ENCODE data around the gene RCBTB1. TPM values are rescaled to one million over a fixed set of nuclear protein-coding genes. Genes with fewer than 3 reads are reported as not detected.

The RCBTB1 gene
- total RNA-seq, 1 experiment from 2014 or later: 14.8 TPM

DNA sequence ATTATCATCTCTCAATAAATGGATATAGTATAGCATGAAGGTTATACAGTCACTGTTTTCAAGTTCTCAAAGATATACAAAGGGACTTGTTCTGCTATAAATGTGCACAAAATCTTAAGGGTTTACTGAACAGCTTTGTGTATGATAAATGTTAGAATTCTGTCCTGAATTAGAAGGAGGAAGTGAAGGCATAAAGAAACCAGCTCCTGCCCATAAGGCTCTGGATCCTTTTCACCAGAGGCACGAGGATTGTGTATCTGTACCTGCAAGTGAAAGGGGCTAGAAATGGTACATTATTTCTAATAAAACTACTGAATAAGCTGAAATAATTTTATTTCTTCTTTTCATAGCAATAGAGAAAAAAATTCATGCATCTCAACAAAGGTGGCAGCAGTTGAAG, 57.2 kb downstream of the RCBTB1 start:
- H3K9me3 ChIP-seq (ENCODE audit: control insufficient read depth, insufficient read depth, low read depth, low read length): no peaks in the 10 kb centered on the region
- POLR2A ChIA-PET: no interaction called here
- intact Hi-C loops (cut with micrococcal nuclease; ENCODE audit: unreplicated experiment): no loop called here
- no TSS peak for BruUV-seq (replicated peaks)
- TF ChIP-seq TCF7L2 (IDR thresholded peaks at IDR 0.05; ENCODE audit: low read depth, low read length) (no peak), POLR2AphosphoS5 (IDR thresholded peaks at IDR 0.05; ENCODE audit: low read depth, low read length) (no peak), SIN3A (IDR thresholded peaks at IDR 0.05; ENCODE audit: borderline replicate concordance, insufficient read depth, low read depth, low read length) (no peak)
- TF ChIP-seq, protein P1, sequence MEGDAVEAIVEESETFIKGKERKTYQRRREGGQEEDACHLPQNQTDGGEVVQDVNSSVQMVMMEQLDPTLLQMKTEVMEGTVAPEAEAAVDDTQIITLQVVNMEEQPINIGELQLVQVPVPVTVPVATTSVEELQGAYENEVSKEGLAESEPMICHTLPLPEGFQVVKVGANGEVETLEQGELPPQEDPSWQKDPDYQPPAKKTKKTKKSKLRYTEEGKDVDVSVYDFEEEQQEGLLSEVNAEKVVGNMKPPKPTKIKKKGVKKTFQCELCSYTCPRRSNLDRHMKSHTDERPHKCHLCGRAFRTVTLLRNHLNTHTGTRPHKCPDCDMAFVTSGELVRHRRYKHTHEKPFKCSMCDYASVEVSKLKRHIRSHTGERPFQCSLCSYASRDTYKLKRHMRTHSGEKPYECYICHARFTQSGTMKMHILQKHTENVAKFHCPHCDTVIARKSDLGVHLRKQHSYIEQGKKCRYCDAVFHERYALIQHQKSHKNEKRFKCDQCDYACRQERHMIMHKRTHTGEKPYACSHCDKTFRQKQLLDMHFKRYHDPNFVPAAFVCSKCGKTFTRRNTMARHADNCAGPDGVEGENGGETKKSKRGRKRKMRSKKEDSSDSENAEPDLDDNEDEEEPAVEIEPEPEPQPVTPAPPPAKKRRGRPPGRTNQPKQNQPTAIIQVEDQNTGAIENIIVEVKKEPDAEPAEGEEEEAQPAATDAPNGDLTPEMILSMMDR (IDR thresholded peaks at IDR 0.05): no peak
- TF ChIP-seq, protein P2, sequence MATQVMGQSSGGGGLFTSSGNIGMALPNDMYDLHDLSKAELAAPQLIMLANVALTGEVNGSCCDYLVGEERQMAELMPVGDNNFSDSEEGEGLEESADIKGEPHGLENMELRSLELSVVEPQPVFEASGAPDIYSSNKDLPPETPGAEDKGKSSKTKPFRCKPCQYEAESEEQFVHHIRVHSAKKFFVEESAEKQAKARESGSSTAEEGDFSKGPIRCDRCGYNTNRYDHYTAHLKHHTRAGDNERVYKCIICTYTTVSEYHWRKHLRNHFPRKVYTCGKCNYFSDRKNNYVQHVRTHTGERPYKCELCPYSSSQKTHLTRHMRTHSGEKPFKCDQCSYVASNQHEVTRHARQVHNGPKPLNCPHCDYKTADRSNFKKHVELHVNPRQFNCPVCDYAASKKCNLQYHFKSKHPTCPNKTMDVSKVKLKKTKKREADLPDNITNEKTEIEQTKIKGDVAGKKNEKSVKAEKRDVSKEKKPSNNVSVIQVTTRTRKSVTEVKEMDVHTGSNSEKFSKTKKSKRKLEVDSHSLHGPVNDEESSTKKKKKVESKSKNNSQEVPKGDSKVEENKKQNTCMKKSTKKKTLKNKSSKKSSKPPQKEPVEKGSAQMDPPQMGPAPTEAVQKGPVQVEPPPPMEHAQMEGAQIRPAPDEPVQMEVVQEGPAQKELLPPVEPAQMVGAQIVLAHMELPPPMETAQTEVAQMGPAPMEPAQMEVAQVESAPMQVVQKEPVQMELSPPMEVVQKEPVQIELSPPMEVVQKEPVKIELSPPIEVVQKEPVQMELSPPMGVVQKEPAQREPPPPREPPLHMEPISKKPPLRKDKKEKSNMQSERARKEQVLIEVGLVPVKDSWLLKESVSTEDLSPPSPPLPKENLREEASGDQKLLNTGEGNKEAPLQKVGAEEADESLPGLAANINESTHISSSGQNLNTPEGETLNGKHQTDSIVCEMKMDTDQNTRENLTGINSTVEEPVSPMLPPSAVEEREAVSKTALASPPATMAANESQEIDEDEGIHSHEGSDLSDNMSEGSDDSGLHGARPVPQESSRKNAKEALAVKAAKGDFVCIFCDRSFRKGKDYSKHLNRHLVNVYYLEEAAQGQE (IDR thresholded peaks at IDR 0.05; ENCODE audit: insufficient read depth in 1 of 2, low read depth in 2 of 2, low read length in 1 of 2): no peak
- in situ Hi-C loops (cut with HindIII; ENCODE audit: low pct_unique_long_range_greater_than_20kb, low sequenced_read_pairs): no loop called here
- no peaks in the 10 kb centered on the region for H3K4me1 ChIP-seq (ENCODE audit: control insufficient read depth, insufficient read depth, low read length)
- DNase-seq (ENCODE audit: low read depth, low spot score): no peak
- no peak overlapping the region for H3K27ac ChIP-seq (ENCODE audit: low read length)
- no peaks in the 10 kb centered on the region for H3K27me3 ChIP-seq (ENCODE audit: control insufficient read depth, insufficient read depth, low read length)
- CTCF ChIA-PET: no interaction called here
- no peak overlapping the region for H3K4me3 ChIP-seq (ENCODE audit: low read depth in 2 of 2, low read length in 2 of 2)
- no peak for ATAC-seq
- no peaks in the 10 kb centered on the region; the same call in 1 of the 2 replicates for H3K36me3 ChIP-seq (ENCODE audit: control insufficient read depth, insufficient read depth, low read length)

DNA sequence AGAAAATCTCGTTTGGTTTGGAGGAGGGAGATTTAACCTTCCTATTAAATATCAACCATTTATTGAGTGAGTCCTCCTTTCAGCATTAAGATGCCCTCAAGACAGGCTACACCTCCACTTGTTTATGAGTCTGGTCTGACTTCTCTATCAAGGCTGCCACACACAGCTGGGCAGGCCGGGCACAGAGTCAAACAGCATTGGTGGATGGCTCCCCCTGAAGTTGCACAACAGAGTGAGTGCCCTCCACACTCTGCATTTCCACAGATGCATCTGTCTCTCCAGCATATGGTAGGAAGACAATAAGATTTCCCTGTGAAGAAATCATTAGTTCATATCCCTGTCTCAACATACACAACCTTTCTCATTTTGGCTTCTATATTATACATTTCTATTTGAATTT, 58.2 kb downstream of the RCBTB1 start:
- H3K27me3 ChIP-seq (ENCODE audit: control insufficient read depth, insufficient read depth, low read length): no peaks in the 10 kb centered on the region
- DNase-seq (ENCODE audit: low read depth, low spot score): no peak
- ChIA-PET POLR2A (no interaction called here), CTCF (no interaction called here)
- in situ Hi-C loops (cut with HindIII; ENCODE audit: low pct_unique_long_range_greater_than_20kb, low sequenced_read_pairs): no loop called here
- H3K27ac ChIP-seq (ENCODE audit: low read length): no peak overlapping the region
- intact Hi-C loops (cut with micrococcal nuclease; ENCODE audit: unreplicated experiment): no loop called here
- no peaks in the 10 kb centered on the region for H3K9me3 ChIP-seq (ENCODE audit: control insufficient read depth, insufficient read depth, low read depth, low read length)
- no TSS peak for BruUV-seq (replicated peaks)
- ATAC-seq: no peak
- no peak overlapping the region for H3K4me3 ChIP-seq (ENCODE audit: low read depth in 2 of 2, low read length in 2 of 2)
- TF ChIP-seq, protein P2 (IDR thresholded peaks at IDR 0.05; ENCODE audit: insufficient read depth in 1 of 2, low read depth in 2 of 2, low read length in 1 of 2): no peak
- no peak for TF ChIP-seq SIN3A (IDR thresholded peaks at IDR 0.05; ENCODE audit: borderline replicate concordance, insufficient read depth, low read depth, low read length)
- no peak for TF ChIP-seq POLR2AphosphoS5 (IDR thresholded peaks at IDR 0.05; ENCODE audit: low read depth, low read length)
- no peak for TF ChIP-seq TCF7L2 (IDR thresholded peaks at IDR 0.05; ENCODE audit: low read depth, low read length)
- TF ChIP-seq, protein P1 (IDR thresholded peaks at IDR 0.05): no peak
- H3K36me3 ChIP-seq (ENCODE audit: control insufficient read depth, insufficient read depth, low read length): no peaks in the 10 kb centered on the region
- H3K4me1 ChIP-seq (ENCODE audit: control insufficient read depth, insufficient read depth, low read length): no peaks in the 10 kb centered on the region
